Measurements from ENCODE around the gene AGAP2. TPM values are rescaled to one million over a fixed set of nuclear protein-coding genes. Genes with fewer than 3 reads are reported as not detected.

The AGAP2 gene
- polyA plus RNA-seq, 3 donors: 0.20 to 3.4 (median 0.65) TPM

GRCh38 chr12:57782243-57782607 lies 43.7 kb upstream of the AGAP2 start:
- H3K4me2 ChIP-seq (replicated peaks; ENCODE audit: extremely low read depth, low read length, poor library complexity, severe bottlenecking): peak overlapping the region; percentile 83
- H3K36me3 Mint-ChIP-seq: peaks cover 18 to 19% of the 10 kb centered on the region in 2 donors
- peaks cover 41% of the 10 kb centered on the region for H3K4me1 Mint-ChIP-seq
- H4K20me1 ChIP-seq (ENCODE audit: insufficient read depth, low read length): no peaks in the 10 kb centered on the region
- H3K9me3 Mint-ChIP-seq: peaks cover 0 to 2% (median 0%) of the 10 kb centered on the region in 7 donors
- no peak for DNase-seq
- peaks cover 17% of the 10 kb centered on the region for H3K79me2 ChIP-seq (ENCODE audit: insufficient read depth, low read length)
- peak overlapping the region; percentile 57 for H2AFZ ChIP-seq (ENCODE audit: insufficient read depth, low read depth, low read length, poor library complexity, severe bottlenecking)
- peaks cover 37 to 39% of the 10 kb centered on the region in 2 donors for H3K4me1 ChIP-seq (ENCODE audit: control insufficient read depth in 1 of 2, insufficient read depth in 2 of 2, low read length in 2 of 2)
- intact Hi-C loops (cut with micrococcal nuclease): loop anchor here in 1 of 2 donors (5.0 kb wide), 1 partner anchor 65 kb away; the partner anchor contains the start of gene CTDSP2
- peak overlapping the region in 2 of 3 experiments; percentile 82 to 87 for H3K4me3 ChIP-seq (replicated peaks in 1 of 3; ENCODE audit: low read depth in 2 of 3, low read length in 3 of 3)
- H3K9ac ChIP-seq (ENCODE audit: insufficient read depth, low read length, poor library complexity, severe bottlenecking): no peak overlapping the region
- no peak for TF ChIP-seq CTCF (IDR thresholded peaks at IDR 0.05)
- H3K4me3 Mint-ChIP-seq: peak overlapping the region in 1 of 2 donors; percentile 99
- no peaks in the 10 kb centered on the region for H3K9me3 ChIP-seq (replicated peaks in 1 of 2; ENCODE audit: control insufficient read depth in 1 of 2, insufficient read depth in 1 of 2, low read length in 2 of 2)
- WGBS (ENCODE audit: insufficient coverage): 0% methylated on average over 1 of the region's 4 CpGs
- H3K27ac ChIP-seq (ENCODE audit: low read depth in 1 of 2, low read length in 2 of 2): peak overlapping the region in 1 of 2 donors; percentile 81
- peaks cover 22% of the 10 kb centered on the region in 2 donors for H3K36me3 ChIP-seq (replicated peaks in 1 of 2; ENCODE audit: control insufficient read depth in 1 of 2, insufficient read depth in 2 of 2, low read length in 2 of 2)
- H3K27me3 ChIP-seq (ENCODE audit: control insufficient read depth in 2 of 2, insufficient read depth in 2 of 2, low read length in 2 of 2): no peaks in the 10 kb centered on the region
- peaks cover 0 to 3% (median 0%) of the 10 kb centered on the region in 3 donors for H3K27me3 Mint-ChIP-seq (ENCODE audit: low read depth in 3 of 3)
- peak overlapping the region; percentile 91 to 98 (median 95) for H3K27ac Mint-ChIP-seq

- peak overlapping the region; percentile 74 to 94 (median 76) for H3K27ac Mint-ChIP-seq
- intact Hi-C loops (cut with micrococcal nuclease): loop anchor here in 1 of 2 donors (5.0 kb wide), 1 partner anchor 66 kb away; the partner anchor contains the start of gene CTDSP2
- H3K27me3 Mint-ChIP-seq (ENCODE audit: low read depth in 3 of 3): peaks cover 0 to 3% (median 0%) of the 10 kb centered on the region in 3 donors
- peak in 1 of 3 donors; percentile 2 for DNase-seq
- H3K4me3 Mint-ChIP-seq: peak overlapping the region in 1 of 2 donors; percentile 43
- peak overlapping the region; percentile 83 for H3K4me2 ChIP-seq (replicated peaks; ENCODE audit: extremely low read depth, low read length, poor library complexity, severe bottlenecking)
- peaks cover 41% of the 10 kb centered on the region for H3K4me1 Mint-ChIP-seq
- peak overlapping the region in 1 of 3 experiments; percentile 82 for H3K4me3 ChIP-seq (replicated peaks in 1 of 3; ENCODE audit: low read depth in 2 of 3, low read length in 3 of 3)
- no peak for TF ChIP-seq CTCF (IDR thresholded peaks at IDR 0.05)
- 6% methylated on average over 2 of the region's 2 CpGs for WGBS (ENCODE audit: insufficient coverage)
- peak overlapping the region; percentile 57 for H2AFZ ChIP-seq (ENCODE audit: insufficient read depth, low read depth, low read length, poor library complexity, severe bottlenecking)
- peaks cover 17% of the 10 kb centered on the region for H3K79me2 ChIP-seq (ENCODE audit: insufficient read depth, low read length)
- H3K36me3 ChIP-seq (replicated peaks in 1 of 2; ENCODE audit: control insufficient read depth in 1 of 2, insufficient read depth in 2 of 2, low read length in 2 of 2): peaks cover 17 to 18% of the 10 kb centered on the region in 2 donors
- peak overlapping the region; percentile 36 to 81 for H3K27ac ChIP-seq (ENCODE audit: low read depth in 1 of 2, low read length in 2 of 2)
- H3K9ac ChIP-seq (ENCODE audit: insufficient read depth, low read length, poor library complexity, severe bottlenecking): no peak overlapping the region
- H3K36me3 Mint-ChIP-seq: peaks cover 16 to 18% of the 10 kb centered on the region in 2 donors
- H4K20me1 ChIP-seq (ENCODE audit: insufficient read depth, low read length): no peaks in the 10 kb centered on the region
- no peaks in the 10 kb centered on the region for H3K27me3 ChIP-seq (ENCODE audit: control insufficient read depth in 2 of 2, insufficient read depth in 2 of 2, low read length in 2 of 2)
- peaks cover 0 to 2% (median 0%) of the 10 kb centered on the region in 7 donors for H3K9me3 Mint-ChIP-seq
- no peaks in the 10 kb centered on the region for H3K9me3 ChIP-seq (replicated peaks in 1 of 2; ENCODE audit: control insufficient read depth in 1 of 2, insufficient read depth in 1 of 2, low read length in 2 of 2)
- H3K4me1 ChIP-seq (ENCODE audit: control insufficient read depth in 1 of 2, insufficient read depth in 2 of 2, low read length in 2 of 2): peaks cover 37 to 39% of the 10 kb centered on the region in 2 donors
Observed at GRCh38 chr12:57781801-57782200, 43.3 kb upstream of the AGAP2 start.

All from CD14-positive monocyte (primary cell).